Measurements from ENCODE around the gene SETD3.

DNA sequence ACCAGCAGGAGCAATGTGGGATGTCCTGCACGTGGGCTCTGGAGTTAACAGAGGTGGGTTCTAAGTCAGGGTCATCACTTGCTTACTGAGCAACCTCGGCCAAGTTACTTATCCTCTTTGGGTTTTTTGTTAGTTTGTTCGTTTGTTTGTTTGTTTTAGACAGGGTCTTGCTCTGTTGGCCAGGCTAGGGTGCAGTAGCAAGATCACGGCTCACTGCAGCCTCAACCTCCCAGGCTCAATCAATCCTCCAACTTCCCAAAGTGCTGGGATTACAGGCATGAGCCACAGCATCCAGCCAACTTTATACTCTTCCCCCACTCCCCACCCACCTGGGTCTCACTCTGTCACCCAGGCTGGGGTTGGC is 78.4 kb downstream of the SETD3 start:
- TF ChIP-seq, protein P1, sequence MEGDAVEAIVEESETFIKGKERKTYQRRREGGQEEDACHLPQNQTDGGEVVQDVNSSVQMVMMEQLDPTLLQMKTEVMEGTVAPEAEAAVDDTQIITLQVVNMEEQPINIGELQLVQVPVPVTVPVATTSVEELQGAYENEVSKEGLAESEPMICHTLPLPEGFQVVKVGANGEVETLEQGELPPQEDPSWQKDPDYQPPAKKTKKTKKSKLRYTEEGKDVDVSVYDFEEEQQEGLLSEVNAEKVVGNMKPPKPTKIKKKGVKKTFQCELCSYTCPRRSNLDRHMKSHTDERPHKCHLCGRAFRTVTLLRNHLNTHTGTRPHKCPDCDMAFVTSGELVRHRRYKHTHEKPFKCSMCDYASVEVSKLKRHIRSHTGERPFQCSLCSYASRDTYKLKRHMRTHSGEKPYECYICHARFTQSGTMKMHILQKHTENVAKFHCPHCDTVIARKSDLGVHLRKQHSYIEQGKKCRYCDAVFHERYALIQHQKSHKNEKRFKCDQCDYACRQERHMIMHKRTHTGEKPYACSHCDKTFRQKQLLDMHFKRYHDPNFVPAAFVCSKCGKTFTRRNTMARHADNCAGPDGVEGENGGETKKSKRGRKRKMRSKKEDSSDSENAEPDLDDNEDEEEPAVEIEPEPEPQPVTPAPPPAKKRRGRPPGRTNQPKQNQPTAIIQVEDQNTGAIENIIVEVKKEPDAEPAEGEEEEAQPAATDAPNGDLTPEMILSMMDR (optimal IDR thresholded peaks at IDR 0.05 in 1 of 3, IDR thresholded peaks at IDR 0.05 in 1 of 3, conservative IDR thresholded peaks at IDR 0.05 in 1 of 3; ENCODE audit: extremely low read depth in 1 of 3, insufficient read depth in 2 of 3, low read length in 3 of 3): no peak
- TF ChIP-seq EZH2 (IDR thresholded peaks at IDR 0.05; ENCODE audit: low read length): no peak

Measured in keratinocyte (primary cell).